Liver (tissue), 3 donors: ENCODE data around the gene ATG9A.

ENCODE experiments used
- FOXA2 ChIP-seq: IDR thresholded peaks from 2 replicates; pipeline ENCODE4 v1.6.1; 2016; ENCODE audit warnings: antibody characterized with exemption
- GABPA ChIP-seq, 2 donors: IDR thresholded peaks in 1 of 2; conservative IDR thresholded peaks in 1 of 2; 2 replicates each; pipeline ENCODE4 v1.6.1; 2016; ENCODE audit warnings: antibody characterized with exemption in 2 of 2, mild to moderate bottlenecking in 1 of 2, moderate library complexity in 1 of 2
- JUND ChIP-seq, 2 donors: IDR thresholded peaks; 2 replicates each; pipeline ENCODE4 v1.6.1; 2016; ENCODE audit warnings: antibody characterized with exemption in 2 of 2
- MAX ChIP-seq: IDR thresholded peaks from 2 replicates; pipeline ENCODE4 v1.6.1; 2016; ENCODE audit warnings: antibody characterized with exemption
- RAD21 ChIP-seq, 2 donors: IDR thresholded peaks; 2 replicates each; pipeline ENCODE4 v1.6.1; 2016; ENCODE audit warnings: antibody characterized with exemption in 2 of 2, mild to moderate bottlenecking in 2 of 2
- YY1 ChIP-seq: IDR thresholded peaks from 2 replicates; pipeline ENCODE4 v1.6.1; 2016; ENCODE audit warnings: antibody characterized with exemption, mild to moderate bottlenecking
- ZBTB33 ChIP-seq: IDR thresholded peaks from 2 replicates; pipeline ENCODE4 v1.6.1; 2016; ENCODE audit warnings: antibody characterized with exemption
- TF ChIP-seq, protein P1 (sequence below): fragments of 150-350 bp; IDR thresholded peaks from 2 replicates; pipeline ENCODE4 v1.5.1; 2017; ENCODE audit warnings: improper control_type of control experiment, low read depth, low read length; ENCODE audit not compliant: missing input control
- TF ChIP-seq, protein P2 (sequence below): IDR thresholded peaks from 2 replicates; pipeline ENCODE4 v1.6.1; 2016; ENCODE audit warnings: antibody characterized with exemption, mild to moderate bottlenecking
- donor health status: healthy.
- donor health status: healthy.

DNA sequence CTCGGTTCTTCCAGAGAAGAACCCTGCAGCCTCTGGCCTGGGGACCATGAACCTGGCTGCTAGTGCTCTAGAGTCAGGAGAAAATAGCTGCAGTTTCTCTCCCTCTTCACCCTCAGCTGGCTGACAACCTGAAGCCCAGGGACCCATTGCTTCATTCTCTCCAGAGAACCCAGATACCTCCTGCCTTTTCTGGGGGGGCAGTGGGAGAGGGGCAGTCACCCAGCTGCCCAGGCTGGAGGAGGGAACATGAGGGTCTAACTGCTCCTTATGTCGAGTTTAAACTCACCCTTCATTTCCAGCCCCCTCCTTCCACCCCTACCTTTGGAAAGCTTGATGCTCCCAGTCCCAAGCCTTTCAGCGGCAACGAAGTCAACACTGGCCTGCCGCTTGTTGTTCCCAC, 30.5 kb downstream of the ATG9A start:
- TF ChIP-seq, protein P1, sequence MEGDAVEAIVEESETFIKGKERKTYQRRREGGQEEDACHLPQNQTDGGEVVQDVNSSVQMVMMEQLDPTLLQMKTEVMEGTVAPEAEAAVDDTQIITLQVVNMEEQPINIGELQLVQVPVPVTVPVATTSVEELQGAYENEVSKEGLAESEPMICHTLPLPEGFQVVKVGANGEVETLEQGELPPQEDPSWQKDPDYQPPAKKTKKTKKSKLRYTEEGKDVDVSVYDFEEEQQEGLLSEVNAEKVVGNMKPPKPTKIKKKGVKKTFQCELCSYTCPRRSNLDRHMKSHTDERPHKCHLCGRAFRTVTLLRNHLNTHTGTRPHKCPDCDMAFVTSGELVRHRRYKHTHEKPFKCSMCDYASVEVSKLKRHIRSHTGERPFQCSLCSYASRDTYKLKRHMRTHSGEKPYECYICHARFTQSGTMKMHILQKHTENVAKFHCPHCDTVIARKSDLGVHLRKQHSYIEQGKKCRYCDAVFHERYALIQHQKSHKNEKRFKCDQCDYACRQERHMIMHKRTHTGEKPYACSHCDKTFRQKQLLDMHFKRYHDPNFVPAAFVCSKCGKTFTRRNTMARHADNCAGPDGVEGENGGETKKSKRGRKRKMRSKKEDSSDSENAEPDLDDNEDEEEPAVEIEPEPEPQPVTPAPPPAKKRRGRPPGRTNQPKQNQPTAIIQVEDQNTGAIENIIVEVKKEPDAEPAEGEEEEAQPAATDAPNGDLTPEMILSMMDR = no peak
- TF ChIP-seq FOXA2 (no peak), YY1 (no peak), ZBTB33 (no peak), MAX (no peak), JUND (IDR thresholded peaks at IDR 0.05) (no peak), GABPA (IDR thresholded peaks at IDR 0.05 in 1 of 2, conservative IDR thresholded peaks at IDR 0.05 in 1 of 2) (no peak), RAD21 (IDR thresholded peaks at IDR 0.05) (no peak)
- TF ChIP-seq, protein P2, sequence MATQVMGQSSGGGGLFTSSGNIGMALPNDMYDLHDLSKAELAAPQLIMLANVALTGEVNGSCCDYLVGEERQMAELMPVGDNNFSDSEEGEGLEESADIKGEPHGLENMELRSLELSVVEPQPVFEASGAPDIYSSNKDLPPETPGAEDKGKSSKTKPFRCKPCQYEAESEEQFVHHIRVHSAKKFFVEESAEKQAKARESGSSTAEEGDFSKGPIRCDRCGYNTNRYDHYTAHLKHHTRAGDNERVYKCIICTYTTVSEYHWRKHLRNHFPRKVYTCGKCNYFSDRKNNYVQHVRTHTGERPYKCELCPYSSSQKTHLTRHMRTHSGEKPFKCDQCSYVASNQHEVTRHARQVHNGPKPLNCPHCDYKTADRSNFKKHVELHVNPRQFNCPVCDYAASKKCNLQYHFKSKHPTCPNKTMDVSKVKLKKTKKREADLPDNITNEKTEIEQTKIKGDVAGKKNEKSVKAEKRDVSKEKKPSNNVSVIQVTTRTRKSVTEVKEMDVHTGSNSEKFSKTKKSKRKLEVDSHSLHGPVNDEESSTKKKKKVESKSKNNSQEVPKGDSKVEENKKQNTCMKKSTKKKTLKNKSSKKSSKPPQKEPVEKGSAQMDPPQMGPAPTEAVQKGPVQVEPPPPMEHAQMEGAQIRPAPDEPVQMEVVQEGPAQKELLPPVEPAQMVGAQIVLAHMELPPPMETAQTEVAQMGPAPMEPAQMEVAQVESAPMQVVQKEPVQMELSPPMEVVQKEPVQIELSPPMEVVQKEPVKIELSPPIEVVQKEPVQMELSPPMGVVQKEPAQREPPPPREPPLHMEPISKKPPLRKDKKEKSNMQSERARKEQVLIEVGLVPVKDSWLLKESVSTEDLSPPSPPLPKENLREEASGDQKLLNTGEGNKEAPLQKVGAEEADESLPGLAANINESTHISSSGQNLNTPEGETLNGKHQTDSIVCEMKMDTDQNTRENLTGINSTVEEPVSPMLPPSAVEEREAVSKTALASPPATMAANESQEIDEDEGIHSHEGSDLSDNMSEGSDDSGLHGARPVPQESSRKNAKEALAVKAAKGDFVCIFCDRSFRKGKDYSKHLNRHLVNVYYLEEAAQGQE = no peak
